ENCODE results near the gene TIMP3. TPM values are rescaled to one million over a fixed set of nuclear protein-coding genes. Genes with fewer than 3 reads are reported as not detected.

TIMP3 gene
- polyA plus RNA-seq, 1 donor (not counting 4 experiments of a cell fraction or from before 2014, with no cell fraction given) = 34.3 TPM

DNA sequence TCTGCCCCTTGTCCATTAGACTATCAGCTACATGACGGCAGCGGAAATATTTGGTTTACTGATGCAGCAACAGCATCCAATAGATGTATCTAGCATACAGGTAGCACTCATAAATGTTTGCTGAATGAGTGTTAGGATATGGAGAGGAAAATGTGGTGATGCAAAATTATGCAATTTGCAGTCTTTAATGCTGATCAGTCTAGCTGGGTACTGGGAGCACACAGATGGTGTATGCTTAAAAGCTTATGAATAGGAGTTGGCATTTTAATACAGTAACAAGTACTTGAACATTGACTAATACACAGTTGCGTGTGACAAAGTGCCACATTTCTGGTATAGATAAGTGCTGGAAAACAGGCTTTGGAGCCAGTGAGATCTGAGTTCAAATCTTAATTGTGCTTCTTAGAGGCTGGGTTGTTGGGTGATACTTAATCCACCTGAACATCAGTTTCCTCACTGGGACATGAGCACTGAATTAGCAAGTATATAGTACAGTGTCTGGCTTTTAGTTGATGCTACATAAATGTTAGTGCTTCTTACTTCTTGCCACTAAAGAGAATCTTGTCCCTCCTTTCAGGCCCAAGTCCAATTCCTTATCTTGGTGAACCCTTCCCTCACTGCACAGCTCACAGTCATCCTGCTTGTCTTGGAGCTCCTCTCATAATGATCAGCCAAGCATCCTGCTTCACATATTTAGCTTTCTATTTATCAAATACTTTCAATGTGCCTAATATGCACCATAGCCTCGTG is 99.6 kb downstream of the TIMP3 start:
- no peak for FAIRE-seq
- dilution Hi-C loops (cut with MboI; ENCODE audit: extremely low pct_ligation_motif_present, low sequenced_read_pairs) = no loop called here
- H4K20me1 ChIP-seq (ENCODE audit: control insufficient read depth, extremely low read depth, insufficient read depth, low read length) = no peaks in the 10 kb centered on the region

DNA sequence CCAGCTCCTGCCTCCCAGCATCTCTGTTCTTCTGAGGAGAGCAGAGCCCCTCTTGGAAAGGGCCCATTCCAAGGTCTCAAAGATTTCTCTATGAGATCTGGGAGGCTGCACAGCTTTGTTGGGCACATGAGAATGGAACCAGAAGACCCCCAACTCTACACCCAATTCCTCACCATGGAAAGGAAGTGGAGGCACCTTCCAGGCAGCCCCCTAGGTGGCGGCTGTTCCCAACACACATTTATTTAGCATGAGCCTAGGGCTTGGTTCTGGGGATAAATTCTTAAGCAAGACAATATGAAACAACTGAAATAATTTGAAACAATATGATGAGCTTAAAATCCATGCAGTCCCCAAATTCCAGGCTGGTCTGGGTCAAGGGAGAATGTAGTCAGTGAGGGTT is 100.4 kb downstream of the TIMP3 start:
- H3K36me3 ChIP-seq (ENCODE audit: control insufficient read depth in 2 of 2, extremely low read depth in 1 of 2, insufficient read depth in 2 of 2, low read length in 2 of 2) = no peaks in the 10 kb centered on the region
- FAIRE-seq (no peak), DNase-seq (ENCODE audit: low read depth, low spot score) (no peak)
- H3K79me2 ChIP-seq (ENCODE audit: control insufficient read depth, insufficient read depth, low read length) = no peaks in the 10 kb centered on the region
- no peaks in the 10 kb centered on the region for H3K9me3 ChIP-seq (ENCODE audit: control insufficient read depth, low read depth, low read length)
- peaks cover 6% of the 10 kb centered on the region for H3K4me1 ChIP-seq (ENCODE audit: control insufficient read depth, extremely low read depth, insufficient read depth, low read length)
- dilution Hi-C loops (cut with MboI; ENCODE audit: extremely low pct_ligation_motif_present, low sequenced_read_pairs) = no loop called here
- TF ChIP-seq, protein P1, sequence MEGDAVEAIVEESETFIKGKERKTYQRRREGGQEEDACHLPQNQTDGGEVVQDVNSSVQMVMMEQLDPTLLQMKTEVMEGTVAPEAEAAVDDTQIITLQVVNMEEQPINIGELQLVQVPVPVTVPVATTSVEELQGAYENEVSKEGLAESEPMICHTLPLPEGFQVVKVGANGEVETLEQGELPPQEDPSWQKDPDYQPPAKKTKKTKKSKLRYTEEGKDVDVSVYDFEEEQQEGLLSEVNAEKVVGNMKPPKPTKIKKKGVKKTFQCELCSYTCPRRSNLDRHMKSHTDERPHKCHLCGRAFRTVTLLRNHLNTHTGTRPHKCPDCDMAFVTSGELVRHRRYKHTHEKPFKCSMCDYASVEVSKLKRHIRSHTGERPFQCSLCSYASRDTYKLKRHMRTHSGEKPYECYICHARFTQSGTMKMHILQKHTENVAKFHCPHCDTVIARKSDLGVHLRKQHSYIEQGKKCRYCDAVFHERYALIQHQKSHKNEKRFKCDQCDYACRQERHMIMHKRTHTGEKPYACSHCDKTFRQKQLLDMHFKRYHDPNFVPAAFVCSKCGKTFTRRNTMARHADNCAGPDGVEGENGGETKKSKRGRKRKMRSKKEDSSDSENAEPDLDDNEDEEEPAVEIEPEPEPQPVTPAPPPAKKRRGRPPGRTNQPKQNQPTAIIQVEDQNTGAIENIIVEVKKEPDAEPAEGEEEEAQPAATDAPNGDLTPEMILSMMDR (optimal IDR thresholded peaks at IDR 0.05 in 1 of 3, IDR thresholded peaks at IDR 0.05 in 1 of 3, conservative IDR thresholded peaks at IDR 0.05 in 1 of 3; ENCODE audit: extremely low read depth in 1 of 3, insufficient read depth in 2 of 3, low read length in 3 of 3) = no peak
- TF ChIP-seq EZH2 (IDR thresholded peaks at IDR 0.05; ENCODE audit: low read length) = no peak
- H2AFZ ChIP-seq (ENCODE audit: control insufficient read depth, low read length) = no peak overlapping the region
- no peak overlapping the region for H3K27ac ChIP-seq (ENCODE audit: control insufficient read depth, insufficient read depth, low read length)
- no peaks in the 10 kb centered on the region for H3K9me1 ChIP-seq (ENCODE audit: control insufficient read depth, extremely low read depth, insufficient read depth, low read length)
- no peaks in the 10 kb centered on the region for H3K27me3 ChIP-seq (ENCODE audit: control insufficient read depth, extremely low read depth, insufficient read depth, low read length)
- H3K4me3 ChIP-seq (ENCODE audit: control insufficient read depth in 2 of 3, extremely low read depth in 1 of 3, insufficient read depth in 2 of 3, low read depth in 1 of 3, low read length in 3 of 3) = no peak overlapping the region
- H3K9ac ChIP-seq (ENCODE audit: control insufficient read depth, extremely low read depth, insufficient read depth, low read length) = no peak overlapping the region
- no peaks in the 10 kb centered on the region for H4K20me1 ChIP-seq (ENCODE audit: control insufficient read depth, extremely low read depth, insufficient read depth, low read length)
- H3K4me2 ChIP-seq (ENCODE audit: control insufficient read depth, extremely low read depth, insufficient read depth, low read depth, low read length) = no peak overlapping the region

More for the DNA sequence above, 99.6 kb downstream of the TIMP3 start:
- Histone ChIP-seq H3K27ac (ENCODE audit: control insufficient read depth, insufficient read depth, low read length) (no peak overlapping the region), H3K27me3 (ENCODE audit: control insufficient read depth, extremely low read depth, insufficient read depth, low read length) (no peaks in the 10 kb centered on the region), H3K9me1 (ENCODE audit: control insufficient read depth, extremely low read depth, insufficient read depth, low read length) (no peaks in the 10 kb centered on the region), H3K36me3 (ENCODE audit: control insufficient read depth in 2 of 2, extremely low read depth in 1 of 2, insufficient read depth in 2 of 2, low read length in 2 of 2) (no peaks in the 10 kb centered on the region), H3K4me1 (ENCODE audit: control insufficient read depth, extremely low read depth, insufficient read depth, low read length) (peaks cover 6% of the 10 kb centered on the region), H3K9ac (ENCODE audit: control insufficient read depth, extremely low read depth, insufficient read depth, low read length) (no peak overlapping the region), H3K79me2 (ENCODE audit: control insufficient read depth, insufficient read depth, low read length) (no peaks in the 10 kb centered on the region), H3K9me3 (ENCODE audit: control insufficient read depth, low read depth, low read length) (no peaks in the 10 kb centered on the region), H3K4me2 (ENCODE audit: control insufficient read depth, extremely low read depth, insufficient read depth, low read depth, low read length) (no peak overlapping the region), H2AFZ (ENCODE audit: control insufficient read depth, low read length) (no peak overlapping the region), H3K4me3 (ENCODE audit: control insufficient read depth in 2 of 3, extremely low read depth in 1 of 3, insufficient read depth in 2 of 3, low read depth in 1 of 3, low read length in 3 of 3) (no peak overlapping the region)
- no peak for TF ChIP-seq EZH2 (IDR thresholded peaks at IDR 0.05; ENCODE audit: low read length)
- TF ChIP-seq, protein P1 (optimal IDR thresholded peaks at IDR 0.05 in 1 of 3, IDR thresholded peaks at IDR 0.05 in 1 of 3, conservative IDR thresholded peaks at IDR 0.05 in 1 of 3; ENCODE audit: extremely low read depth in 1 of 3, insufficient read depth in 2 of 3, low read length in 3 of 3) = no peak
- DNase-seq (ENCODE audit: low read depth, low spot score) = no peak
